GM21367 (cell line): Measurements from ENCODE around the gene FIZ1.

Source experiments
- ATAC-seq: cut with Tn5 transposase; IDR thresholded peaks from one replicate; pipeline ENCODE4 v1.9.1; 2021; ENCODE audit not compliant: unreplicated experiment

FIZ1 gene

GRCh38 chr19:55544776-55545439 lies 54.4 kb downstream of the FIZ1 start:
- no peak for ATAC-seq

- no peak for ATAC-seq
Measured at GRCh38 chr19:55544014-55544413, 55.3 kb downstream of the FIZ1 start.

DNA sequence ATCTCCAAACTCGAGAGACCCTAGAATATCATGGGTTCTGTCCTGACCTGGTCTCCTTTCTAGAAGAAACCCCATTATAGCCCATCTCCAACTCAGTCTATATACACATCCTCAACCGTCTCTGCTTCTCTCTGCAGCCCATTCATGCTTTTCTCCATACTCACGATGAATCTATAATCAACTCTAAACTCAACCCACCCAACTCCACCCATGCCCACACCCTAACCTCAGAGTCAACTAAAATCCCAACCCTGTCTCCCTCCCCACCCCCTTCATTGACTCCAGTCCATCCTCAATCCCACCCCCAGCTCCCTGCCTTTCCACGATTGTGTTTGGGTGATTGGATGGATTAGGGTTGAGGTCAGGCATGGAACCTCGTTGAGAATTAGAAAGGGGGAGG lies 55.8 kb downstream of the FIZ1 start:
- ATAC-seq: no peak

DNA sequence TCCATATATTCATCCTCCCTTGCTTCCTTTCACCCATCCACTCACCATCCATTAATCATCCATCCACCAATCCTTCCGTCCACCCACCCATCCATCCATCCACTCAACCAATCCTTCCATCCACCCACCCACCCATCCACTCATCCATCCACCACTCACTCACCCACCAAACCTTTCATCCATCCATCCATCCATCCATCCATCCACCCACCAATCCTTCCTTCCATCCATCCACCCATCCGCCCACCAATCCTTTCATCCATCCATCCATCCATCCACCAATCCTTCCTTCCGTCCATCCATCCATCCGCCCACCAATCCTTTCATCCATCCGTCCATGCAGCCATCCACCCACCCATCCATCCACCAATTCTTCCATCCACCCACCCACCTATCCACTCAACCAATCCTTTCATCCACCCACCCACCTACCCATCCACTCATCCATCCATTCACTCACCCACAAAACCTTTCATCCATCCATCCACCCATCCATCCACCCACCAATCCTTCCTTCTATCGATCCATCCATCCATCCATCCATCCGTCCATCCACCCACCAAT lies 56.9 kb downstream of the FIZ1 start:
- ATAC-seq: no peak
